NB4 (cell line): ENCODE measurements around the gene PRKCG.

ENCODE experiments used
- CTCF ChIP-seq: IDR thresholded peaks from one replicate; pipeline ENCODE4 v1.5.1; 2012; ENCODE audit warnings: low read depth, low read length
- MYC ChIP-seq: IDR thresholded peaks from 2 replicates; pipeline ENCODE4 v1.6.1; 2011; ENCODE audit warnings: low read depth, low read length
- POLR2A ChIP-seq: IDR thresholded peaks from 2 replicates; pipeline ENCODE4 v1.6.1; 2011; ENCODE audit warnings: mild to moderate bottlenecking; ENCODE audit not compliant: insufficient read length; ENCODE audit errors: extremely low read depth

GRCh38 chr19:53898166-53898565 is 16.2 kb downstream of the PRKCG start:
- TF ChIP-seq CTCF = no peak
- no peak for TF ChIP-seq MYC
- no peak for TF ChIP-seq POLR2A
